ENCODE data around the gene LARGE2.

DNA sequence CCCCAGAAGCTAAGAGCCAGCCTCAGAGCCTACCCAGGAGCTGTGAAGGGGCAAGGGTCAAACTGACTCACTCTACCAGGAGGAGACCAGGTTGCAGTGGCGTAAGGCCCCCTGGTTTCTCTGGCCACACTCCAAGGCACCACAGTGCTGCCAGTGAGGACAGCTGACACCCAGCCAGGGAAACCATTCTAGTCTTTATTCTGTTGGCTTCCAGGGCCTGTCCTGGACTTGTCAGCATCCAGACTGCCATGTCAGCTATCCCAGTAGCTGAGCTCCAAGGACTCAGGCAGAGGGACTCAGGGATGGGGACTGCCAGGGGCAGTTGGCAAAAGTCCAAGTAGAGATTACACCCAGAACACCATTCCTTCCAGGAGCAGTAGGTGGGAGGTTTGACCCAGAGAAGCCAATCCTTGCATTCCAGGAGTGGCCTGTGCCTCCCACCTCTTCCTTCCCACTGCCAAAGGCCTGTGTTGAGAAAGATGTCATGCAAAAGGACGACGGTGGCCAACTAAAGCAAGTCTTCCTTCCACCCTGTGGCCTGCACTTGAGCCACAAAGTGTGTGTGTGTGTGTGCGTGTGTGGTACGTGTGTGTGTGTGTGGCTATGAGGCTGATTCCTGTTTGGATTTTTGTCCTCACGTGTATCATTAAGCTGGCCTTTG, 40.6 kb upstream of the LARGE2 start:
- TF ChIP-seq, protein P1, sequence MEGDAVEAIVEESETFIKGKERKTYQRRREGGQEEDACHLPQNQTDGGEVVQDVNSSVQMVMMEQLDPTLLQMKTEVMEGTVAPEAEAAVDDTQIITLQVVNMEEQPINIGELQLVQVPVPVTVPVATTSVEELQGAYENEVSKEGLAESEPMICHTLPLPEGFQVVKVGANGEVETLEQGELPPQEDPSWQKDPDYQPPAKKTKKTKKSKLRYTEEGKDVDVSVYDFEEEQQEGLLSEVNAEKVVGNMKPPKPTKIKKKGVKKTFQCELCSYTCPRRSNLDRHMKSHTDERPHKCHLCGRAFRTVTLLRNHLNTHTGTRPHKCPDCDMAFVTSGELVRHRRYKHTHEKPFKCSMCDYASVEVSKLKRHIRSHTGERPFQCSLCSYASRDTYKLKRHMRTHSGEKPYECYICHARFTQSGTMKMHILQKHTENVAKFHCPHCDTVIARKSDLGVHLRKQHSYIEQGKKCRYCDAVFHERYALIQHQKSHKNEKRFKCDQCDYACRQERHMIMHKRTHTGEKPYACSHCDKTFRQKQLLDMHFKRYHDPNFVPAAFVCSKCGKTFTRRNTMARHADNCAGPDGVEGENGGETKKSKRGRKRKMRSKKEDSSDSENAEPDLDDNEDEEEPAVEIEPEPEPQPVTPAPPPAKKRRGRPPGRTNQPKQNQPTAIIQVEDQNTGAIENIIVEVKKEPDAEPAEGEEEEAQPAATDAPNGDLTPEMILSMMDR (IDR thresholded peaks at IDR 0.05), result no peak
- TF ChIP-seq GRHL2 (CRISPR knock-in tag; IDR thresholded peaks at IDR 0.05; ENCODE audit: insufficient replicate concordance, severe bottlenecking) (no peak), JUN (CRISPR knock-in tag; IDR thresholded peaks at IDR 0.05) (no peak), NFYB (CRISPR knock-in tag; conservative IDR thresholded peaks at IDR 0.05; ENCODE audit: low read depth) (no peak)

Data from WTC11 (cell line).